ENCODE results near the gene STAM.

DNA sequence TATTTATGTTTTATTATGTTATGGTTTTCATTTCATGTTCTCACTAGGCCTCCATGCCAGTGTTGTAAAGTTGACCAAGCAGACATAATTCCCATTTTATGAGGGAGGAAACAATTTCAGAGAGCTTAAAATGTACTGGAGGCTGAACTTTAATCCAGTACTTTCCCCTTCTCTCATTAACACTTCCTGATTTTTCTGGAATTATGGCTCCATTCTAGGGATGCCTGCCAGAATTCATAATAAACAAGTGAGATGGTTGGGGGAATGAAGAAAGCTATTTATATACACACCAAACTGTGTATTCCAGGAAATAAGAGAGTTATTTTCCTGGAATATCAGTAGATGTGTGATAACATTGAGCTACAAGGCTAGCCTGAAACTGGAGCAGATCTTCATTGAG is 114.9 kb downstream of the STAM start:
- no peak for TF ChIP-seq POLR2A (IDR thresholded peaks at IDR 0.05; ENCODE audit: low read depth, low read length)
- TF ChIP-seq POLR2AphosphoS5 (IDR thresholded peaks at IDR 0.05; ENCODE audit: low read depth, low read length), result no peak
